GM10248 (cell line): ENCODE measurements around the gene PILRA.
"Not testable (repeated sequence)": the region's sequence is repeated elsewhere in the genome, so short reads cannot be mapped to it uniquely, and the experiment has no call there.

Source experiments
- CTCF ChIA-PET: fragments of 300-600 bp; sonication (Branson Sonifier 250); formaldehyde crosslinking; extraction: SDS; loops from one replicate; lab custom pipeline; 2021; ENCODE audit warnings: antibody characterized with exemption; lab: Yijun Ruan, JAX
- POLR2A ChIA-PET: fragments of 350-650 bp; sonication (Branson Sonifier 250); formaldehyde crosslinking; extraction: SDS; loops from one replicate; lab custom pipeline; 2020; ENCODE audit warnings: antibody characterized with exemption; lab: Yijun Ruan, JAX
- DNase-seq: peaks from one replicate; pipeline ENCODE4 v3.0.0; 2012; ENCODE audit errors: extremely low spot score
- CTCF ChIP-seq: IDR thresholded peaks from 2 replicates; pipeline ENCODE4 v1.5.1; 2012; ENCODE audit warnings: mild to moderate bottlenecking, low read depth; ENCODE audit errors: extremely low read depth, missing control alignments, control extremely low read depth

PILRA gene

GRCh38 chr7:100443096-100443840 is 70.0 kb downstream of the PILRA start:
- TF ChIP-seq CTCF = no peak
- POLR2A ChIA-PET = interaction anchor here (0.5 to 1.4 kb wide), 2 partner anchors 13 to 14 kb away, joined by 3 to 5 read pairs; partner anchors contain the start of gene MEPCE
- CTCF ChIA-PET = interaction anchor here (1.0 kb wide), 1 partner anchor 9 kb away, joined by 3 read pairs; no protein-coding TSS in a partner anchor
- DNase-seq = no peak

GRCh38 chr7:100444311-100445278 is 71.3 kb downstream of the PILRA start:
- CTCF ChIA-PET = interaction anchor here (0.9 to 1.3 kb wide), 4 partner anchors 8 to 25 kb away, joined by 3 to 6 read pairs (median 4); no protein-coding TSS in a partner anchor
- POLR2A ChIA-PET = interaction anchor here (0.8 to 1.4 kb wide), 2 partner anchors 15 kb away, joined by 3 read pairs; partner anchors contain the start of gene MEPCE
- DNase-seq = peak; percentile 39
- no peak for TF ChIP-seq CTCF

DNA sequence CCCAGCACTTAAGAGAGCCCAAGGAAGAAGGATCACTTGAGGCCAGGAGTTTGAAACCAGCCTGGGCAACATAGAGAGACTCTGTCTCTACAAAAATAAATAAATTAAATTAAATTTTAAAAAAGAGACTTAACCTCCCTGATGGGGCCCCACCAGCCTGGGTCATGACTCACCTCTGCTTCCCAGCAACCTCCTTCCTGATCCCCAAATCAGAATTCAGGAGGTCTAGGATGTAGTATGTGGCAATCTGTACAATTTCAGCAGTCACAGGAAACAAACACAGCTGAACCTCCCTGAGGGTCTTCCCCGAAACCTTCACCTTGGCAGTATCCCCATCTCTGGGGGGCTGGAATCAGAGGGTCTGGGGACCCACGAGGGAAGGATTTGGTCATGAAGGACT is 72.8 kb downstream of the PILRA start:
- no peak for TF ChIP-seq CTCF
- CTCF ChIA-PET = interaction anchor here (0.8 to 1.3 kb wide), 3 partner anchors 8 to 113 kb away, joined by 3 to 5 read pairs (median 4); no protein-coding TSS in a partner anchor
- POLR2A ChIA-PET = interaction anchor here (0.6 kb wide), 1 partner anchor 216 kb away, joined by 3 read pairs; no protein-coding TSS in a partner anchor

DNA sequence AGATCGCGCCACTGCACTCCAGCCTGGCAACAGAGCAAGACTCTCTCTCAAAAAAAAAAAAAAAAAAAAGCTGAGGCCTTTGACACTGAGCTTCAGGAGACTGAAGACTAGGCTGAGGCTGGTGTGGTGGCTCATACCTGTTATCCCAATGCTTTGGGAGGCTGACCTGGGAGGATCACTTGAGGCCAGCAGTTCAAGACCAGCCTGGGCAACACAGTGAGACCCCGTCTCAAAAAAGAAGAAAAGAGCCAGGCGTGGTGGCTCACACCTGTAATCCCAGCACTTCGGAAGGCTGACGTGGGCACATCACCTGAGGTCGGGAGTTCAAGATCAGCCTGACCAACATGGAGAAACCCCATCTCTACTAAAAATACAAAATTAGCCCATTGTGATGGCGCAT is 74.1 kb downstream of the PILRA start:
- DNase-seq, CTCF ChIA-PET: not testable (repeated sequence)
- POLR2A ChIA-PET = interaction anchor here (0.6 kb wide), 1 partner anchor 18 kb away, joined by 3 read pairs; no protein-coding TSS in a partner anchor

More for the DNA sequence above, 72.8 kb downstream of the PILRA start:
- no peak for DNase-seq

DNA sequence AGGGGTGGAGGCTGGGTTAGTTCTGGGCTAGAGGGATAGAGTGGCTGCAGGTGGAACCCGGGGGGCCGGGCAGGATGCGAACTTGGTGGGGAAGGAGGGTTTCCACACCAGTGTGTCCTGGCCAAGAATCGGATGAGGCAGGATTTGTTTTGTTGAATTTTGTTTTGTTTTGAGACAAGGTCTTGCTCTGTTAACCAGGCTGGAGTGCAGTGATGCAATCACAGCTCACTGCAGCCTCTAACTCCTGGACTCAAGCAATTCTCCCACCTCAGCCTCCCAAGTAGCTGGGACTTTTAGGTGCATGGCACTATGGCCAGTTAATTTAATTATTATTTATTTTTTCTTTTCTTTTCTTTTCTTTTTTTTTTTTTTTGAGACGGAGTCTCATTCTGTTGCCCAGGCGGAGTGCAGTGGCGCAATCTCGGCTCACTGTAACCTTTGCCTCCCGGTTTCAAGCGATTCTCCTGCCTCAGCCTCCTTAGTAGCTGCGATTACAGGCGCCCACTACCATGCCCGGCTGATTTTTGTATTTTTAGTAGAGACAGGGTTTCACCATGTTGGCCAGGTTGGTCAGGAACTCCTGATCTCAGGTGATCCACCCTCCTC is 76.0 kb downstream of the PILRA start:
- no peak for DNase-seq
- ChIA-PET POLR2A (interaction anchor here (0.7 to 1.7 kb wide), 3 partner anchors 19 to 257 kb away, joined by 4 to 7 read pairs (median 5); partner anchors contain the start of genes MEPCE, POP7 and ZCWPW1), CTCF (interaction anchor here (0.8 to 8.2 kb wide), 6 partner anchors 8 to 111 kb away, joined by 4 to 46 read pairs (median 13); partner anchors contain the start of genes PPP1R35 and SPACDR)
- no peak for TF ChIP-seq CTCF
